MG63 (cell line): Measurements from ENCODE around the gene ELMOD3. TPM values are rescaled to one million over a fixed set of nuclear protein-coding genes. Genes with fewer than 3 reads are reported as not detected.
A peak's percentile ranks its signal among the peaks of the same experiment; 100 is the strongest.
"Not testable (repeated sequence)": the region's sequence is repeated elsewhere in the genome, so short reads cannot be mapped to it uniquely, and the experiment has no call there.

ENCODE experiments used
- DNase-seq: peaks from one replicate; pipeline ENCODE4 v3.0.0-alpha.2; 2020
- H3K27me3 ChIP-seq: fragments of 250-450 bp; sonication (Bioruptor Pico); 2 replicates; pipeline ENCODE4 v1.5.1; 2020; ENCODE audit warnings: mild to moderate bottlenecking, moderate library complexity
- H3K36me3 ChIP-seq: fragments of 250-450 bp; sonication (Bioruptor Pico); 2 replicates; pipeline ENCODE4 v1.5.1; 2020; ENCODE audit warnings: mild to moderate bottlenecking, moderate library complexity
- H3K4me3 ChIP-seq: fragments of 250-450 bp; sonication (Bioruptor Pico); 2 replicates; pipeline ENCODE4 v1.5.1; 2020; ENCODE audit warnings: mild to moderate bottlenecking, moderate library complexity
- H3K9me3 ChIP-seq: fragments of 250-450 bp; sonication (Bioruptor Pico); 2 replicates; pipeline ENCODE4 v1.5.1; 2020; ENCODE audit warnings: mild to moderate bottlenecking, moderate library complexity
- total RNA-seq: library from RNA; depleted of rRNA; stranded (reverse); fragments of >200 nt; shearing (Covaris generic); gene quantifications from 2 replicates; pipeline ENCODE4 v1.2.3, GENCODE V29; 2014; ENCODE audit warnings: low replicate concordance

ELMOD3 gene
- total RNA-seq, 1 experiment from 2014 or later, result 25.3 TPM

DNA sequence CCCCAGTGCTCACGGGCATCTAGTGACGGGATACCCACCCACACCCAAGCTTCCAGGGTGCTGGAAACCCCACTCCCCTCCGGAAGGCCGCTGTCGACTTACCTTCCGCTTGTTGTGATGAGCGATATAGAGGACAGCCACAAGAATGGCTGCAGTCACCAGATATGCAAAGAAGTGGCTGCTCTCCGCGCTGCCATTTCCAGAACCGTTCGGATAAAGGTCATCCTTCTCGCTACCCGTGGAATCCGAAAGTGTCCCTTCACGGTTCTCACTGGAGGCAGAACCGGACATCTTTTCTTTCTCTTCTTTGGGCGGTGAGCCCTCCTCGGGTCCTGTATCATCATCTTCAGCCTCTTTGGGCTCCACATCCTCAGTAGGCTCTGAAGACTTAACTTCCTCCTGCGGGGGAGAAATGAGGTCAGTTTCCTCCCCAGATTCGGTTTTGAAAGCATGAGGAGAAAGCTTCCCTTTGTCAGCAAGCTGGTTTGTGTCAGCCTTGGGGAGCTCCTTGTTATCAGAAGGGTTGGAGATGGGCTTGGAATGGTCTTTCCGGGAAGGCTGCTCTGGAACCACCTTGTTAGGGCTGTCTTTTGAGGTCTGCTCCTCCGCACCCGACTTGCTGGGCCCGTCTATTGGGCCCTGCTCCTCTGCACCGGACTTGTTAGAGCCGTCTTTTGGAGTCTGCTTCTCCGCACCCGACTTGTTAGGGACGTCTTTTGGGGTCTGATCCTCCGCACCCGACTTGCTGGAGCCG, 28.0 kb upstream of the ELMOD3 start:
- no peak for DNase-seq
- peaks cover 55% of the 10 kb centered on the region for H3K36me3 ChIP-seq

DNA sequence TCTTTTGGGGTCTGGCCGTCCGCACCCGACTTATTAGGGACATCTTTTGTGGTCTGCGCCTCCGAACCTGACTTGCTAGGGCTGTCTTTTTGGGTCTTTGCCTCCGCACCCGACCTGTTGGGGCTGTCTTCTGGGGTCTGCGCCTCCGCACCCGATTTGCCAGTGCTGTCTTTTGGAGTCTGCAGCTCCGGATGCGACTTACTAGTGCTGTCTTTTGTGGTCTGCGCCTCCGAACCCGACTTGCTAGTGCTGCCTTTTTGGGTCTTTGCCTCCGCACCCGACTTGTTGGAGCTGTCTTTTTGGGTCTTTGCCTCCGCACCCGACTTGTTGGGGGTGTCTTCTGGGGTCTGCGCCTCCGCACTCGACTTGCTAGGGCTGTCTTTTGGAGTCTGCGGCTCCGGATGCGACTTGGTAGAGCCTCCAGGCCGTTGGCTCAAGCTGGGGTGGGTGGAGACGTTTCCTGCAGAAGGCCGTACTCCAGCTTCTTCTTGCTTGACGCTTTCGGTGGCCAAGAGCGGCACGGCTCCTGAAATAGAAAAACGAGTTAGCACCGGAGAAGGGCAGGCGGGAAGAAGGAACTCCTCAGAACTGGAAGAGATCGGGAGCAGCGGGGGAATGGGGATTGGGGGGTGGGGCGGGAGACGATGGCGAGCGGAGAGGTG, 27.3 kb upstream of the ELMOD3 start:
- H3K36me3 ChIP-seq, result peaks cover 48% of the 10 kb centered on the region
- peak; percentile 39 for DNase-seq
- H3K9me3 ChIP-seq, result no peaks in the 10 kb centered on the region
- peak overlapping the region; percentile 64 for H3K4me3 ChIP-seq
- H3K27me3 ChIP-seq, result no peaks in the 10 kb centered on the region

More for the DNA sequence above, 28.0 kb upstream of the ELMOD3 start:
- no peaks in the 10 kb centered on the region for H3K9me3 ChIP-seq
- peak overlapping the region; percentile 64 for H3K4me3 ChIP-seq
- no peaks in the 10 kb centered on the region for H3K27me3 ChIP-seq

DNA sequence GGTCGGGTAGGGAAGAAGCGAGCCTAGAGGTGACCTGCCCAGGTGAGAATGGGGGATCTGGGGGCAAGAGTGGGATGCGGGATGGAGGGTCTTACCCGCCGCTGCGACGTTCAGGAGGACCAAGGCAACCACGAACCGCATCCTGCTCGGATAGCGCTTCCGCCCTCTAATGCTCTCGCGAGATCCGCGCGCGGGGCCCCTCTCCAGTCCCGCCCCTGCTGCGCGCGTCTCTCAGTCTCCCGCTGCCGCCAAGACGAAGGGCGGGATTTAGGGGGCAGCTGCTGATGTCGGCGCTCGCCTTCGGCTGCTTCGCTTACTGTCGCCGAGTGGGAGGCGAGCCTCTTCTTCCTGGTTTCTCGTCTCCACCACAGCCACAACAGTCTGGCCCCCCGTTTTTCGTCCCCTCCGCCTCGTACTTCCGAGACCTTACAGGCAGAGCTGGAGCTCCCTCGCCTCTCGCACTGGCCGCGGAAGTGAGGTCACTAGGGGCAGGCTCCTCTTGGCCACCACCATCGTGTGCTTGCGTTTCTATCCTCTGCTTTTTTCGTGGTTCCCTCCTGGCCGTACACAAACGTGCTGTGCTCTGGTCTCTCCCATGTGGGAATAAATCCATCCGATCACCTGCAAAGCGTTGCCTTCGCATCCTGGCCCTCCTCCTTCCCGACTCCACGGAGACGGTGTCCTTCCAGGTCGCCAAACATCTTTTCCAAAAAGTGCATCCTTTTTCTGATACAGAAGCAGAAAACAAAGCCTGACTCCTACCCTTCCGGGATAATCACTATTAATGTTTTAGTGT, 26.5 kb upstream of the ELMOD3 start, which contains the start of gene TGOLN2:
Gene TGOLN2 (minus strand): TSS at position 168 of the 796 bp plus-strand sequence. CDS start 27 bp downstream, at position 141.
- peaks cover 42% of the 10 kb centered on the region for H3K36me3 ChIP-seq
- peak; percentile 90 for DNase-seq
- peak within 1 kb of the TSS; percentile 64 for H3K4me3 ChIP-seq
- no peaks in the 10 kb centered on the region for H3K9me3 ChIP-seq
- no peaks in the 10 kb centered on the region for H3K27me3 ChIP-seq

DNA sequence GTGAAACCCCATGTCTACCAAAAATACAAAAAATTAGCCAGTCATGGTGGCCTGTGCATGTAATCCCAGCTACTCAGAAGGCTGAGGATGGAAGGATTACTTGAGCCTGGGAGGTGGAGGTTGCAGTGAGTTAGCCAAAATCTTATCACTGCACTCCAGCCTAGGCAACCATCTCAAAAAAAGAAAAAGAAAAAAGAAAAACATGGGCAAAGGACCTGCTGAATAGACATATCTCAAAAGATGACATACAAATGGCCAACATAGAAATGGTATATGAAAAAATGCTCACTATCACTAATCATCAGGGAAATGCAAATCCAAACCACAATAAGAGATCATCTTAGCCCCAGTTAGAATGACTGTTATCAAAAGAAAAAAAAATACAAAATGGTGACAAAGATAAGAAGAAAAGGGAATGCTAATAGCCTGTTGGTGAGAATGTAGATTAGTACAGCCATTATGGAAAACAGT, 25.4 kb upstream of the ELMOD3 start:
- no peak for DNase-seq
- Histone ChIP-seq H3K27me3 (no peaks in the 10 kb centered on the region), H3K36me3 (peaks cover 30% of the 10 kb centered on the region), H3K9me3 (no peaks in the 10 kb centered on the region), H3K4me3 (no peak overlapping the region)

DNA sequence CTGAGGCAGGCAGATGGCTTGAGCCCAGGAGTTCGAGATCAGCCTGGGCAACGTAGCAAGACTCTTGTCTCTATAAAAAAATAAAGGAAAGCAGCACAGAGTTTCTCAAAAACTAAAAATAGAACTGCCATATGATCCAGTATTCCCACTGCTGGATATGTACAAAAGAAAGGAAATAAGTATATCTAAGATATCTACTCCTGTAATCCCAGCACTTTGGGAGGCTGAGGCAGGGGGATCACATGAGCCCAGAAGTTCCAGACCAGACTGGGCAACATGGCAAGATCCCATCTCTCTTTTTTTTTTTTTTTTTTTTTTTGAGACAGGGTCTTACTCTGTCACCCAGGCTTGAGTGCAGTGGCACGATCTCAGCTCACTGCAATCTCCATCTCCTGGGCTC, 24.9 kb upstream of the ELMOD3 start:
- peaks cover 25% of the 10 kb centered on the region for H3K36me3 ChIP-seq
- not testable (repeated sequence) for DNase-seq, H3K4me3 ChIP-seq, H3K9me3 ChIP-seq, H3K27me3 ChIP-seq

DNA sequence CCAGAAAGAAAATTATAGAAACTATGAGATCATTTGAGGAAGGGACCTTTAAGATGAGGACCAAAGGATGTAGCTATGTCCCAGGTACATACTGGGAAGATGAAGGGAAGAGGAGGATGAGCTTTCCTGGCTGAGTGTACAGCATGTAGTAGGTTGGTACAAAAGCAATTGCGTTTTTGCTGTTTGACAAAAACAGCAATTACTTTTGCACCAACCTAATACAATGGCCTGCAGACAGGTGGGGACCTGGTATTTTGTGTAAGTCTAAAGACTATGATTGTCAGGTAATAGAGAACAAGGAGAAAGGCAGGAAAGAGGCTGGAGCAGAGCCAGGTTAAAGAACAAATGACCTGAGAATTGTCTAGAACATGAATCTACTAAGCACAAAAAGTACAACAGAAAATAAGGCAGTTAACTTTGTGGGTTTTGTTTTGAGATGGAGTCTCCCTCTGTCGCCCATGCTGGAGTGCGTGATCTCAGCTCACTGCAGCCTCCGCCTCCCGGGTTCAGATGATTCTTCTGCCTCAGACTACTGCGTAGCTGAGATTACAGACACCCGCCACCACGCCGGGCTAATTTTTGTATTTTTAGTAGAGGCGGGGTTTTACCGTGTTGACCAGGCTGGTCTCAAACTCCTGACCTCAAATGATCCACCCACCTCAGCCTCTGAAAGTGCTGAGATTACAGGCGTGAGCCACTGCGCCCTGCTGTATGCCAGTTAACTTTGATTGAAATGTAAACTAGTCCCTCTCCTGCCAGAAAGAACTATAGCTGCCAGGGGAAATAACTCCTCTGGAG, 23.5 kb upstream of the ELMOD3 start:
- Histone ChIP-seq H3K9me3 (no peaks in the 10 kb centered on the region), H3K27me3 (no peaks in the 10 kb centered on the region), H3K4me3 (no peak overlapping the region), H3K36me3 (peaks cover 12% of the 10 kb centered on the region)
- no peak for DNase-seq

DNA sequence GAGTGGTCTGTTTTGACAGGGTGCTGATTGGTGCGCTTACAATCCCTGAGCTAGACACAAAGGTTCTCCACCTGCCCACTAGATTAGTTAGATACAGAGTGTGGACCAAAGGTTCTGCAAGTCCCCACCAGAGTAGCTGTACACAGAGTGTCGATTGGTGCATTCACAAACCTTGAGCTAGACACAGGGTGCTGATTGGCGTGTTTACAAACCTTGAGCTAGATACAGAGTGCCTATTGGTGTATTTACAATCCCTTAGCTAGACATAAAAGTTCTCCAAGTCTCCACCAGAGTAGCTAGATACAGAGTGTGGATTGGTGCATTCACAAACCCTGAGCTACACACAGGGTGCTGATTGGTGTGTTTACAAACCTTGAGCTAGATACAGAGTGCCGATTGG, 20.7 kb upstream of the ELMOD3 start:
- not testable (repeated sequence) for H3K27me3 ChIP-seq, H3K9me3 ChIP-seq, DNase-seq, H3K36me3 ChIP-seq, H3K4me3 ChIP-seq

DNA sequence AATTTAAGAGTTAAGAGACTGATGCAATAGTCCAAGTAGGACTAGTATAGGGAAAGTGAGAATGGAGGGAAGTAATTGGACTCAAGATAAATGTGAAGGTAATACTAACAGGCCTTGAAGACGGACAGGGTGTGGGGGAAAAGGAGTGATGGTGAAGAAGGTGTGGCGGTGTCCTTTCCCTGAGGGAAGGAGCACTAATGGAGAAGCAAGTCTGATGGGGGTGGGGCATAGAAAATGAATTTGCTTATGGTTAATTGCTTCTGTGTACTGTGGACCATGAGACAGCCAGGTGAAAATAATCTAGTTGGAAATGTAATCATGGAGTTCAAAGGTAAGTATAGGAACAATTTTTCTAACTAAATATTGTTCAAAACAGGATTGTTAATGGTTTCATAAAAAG, 19.6 kb upstream of the ELMOD3 start:
- Histone ChIP-seq H3K27me3 (0 out of 2 replicates have a peak, but pooled peaks cover 2% of the 10 kb centered on the region), H3K36me3 (no peaks in the 10 kb centered on the region), H3K4me3 (no peak overlapping the region), H3K9me3 (no peaks in the 10 kb centered on the region)
- no peak for DNase-seq

DNA sequence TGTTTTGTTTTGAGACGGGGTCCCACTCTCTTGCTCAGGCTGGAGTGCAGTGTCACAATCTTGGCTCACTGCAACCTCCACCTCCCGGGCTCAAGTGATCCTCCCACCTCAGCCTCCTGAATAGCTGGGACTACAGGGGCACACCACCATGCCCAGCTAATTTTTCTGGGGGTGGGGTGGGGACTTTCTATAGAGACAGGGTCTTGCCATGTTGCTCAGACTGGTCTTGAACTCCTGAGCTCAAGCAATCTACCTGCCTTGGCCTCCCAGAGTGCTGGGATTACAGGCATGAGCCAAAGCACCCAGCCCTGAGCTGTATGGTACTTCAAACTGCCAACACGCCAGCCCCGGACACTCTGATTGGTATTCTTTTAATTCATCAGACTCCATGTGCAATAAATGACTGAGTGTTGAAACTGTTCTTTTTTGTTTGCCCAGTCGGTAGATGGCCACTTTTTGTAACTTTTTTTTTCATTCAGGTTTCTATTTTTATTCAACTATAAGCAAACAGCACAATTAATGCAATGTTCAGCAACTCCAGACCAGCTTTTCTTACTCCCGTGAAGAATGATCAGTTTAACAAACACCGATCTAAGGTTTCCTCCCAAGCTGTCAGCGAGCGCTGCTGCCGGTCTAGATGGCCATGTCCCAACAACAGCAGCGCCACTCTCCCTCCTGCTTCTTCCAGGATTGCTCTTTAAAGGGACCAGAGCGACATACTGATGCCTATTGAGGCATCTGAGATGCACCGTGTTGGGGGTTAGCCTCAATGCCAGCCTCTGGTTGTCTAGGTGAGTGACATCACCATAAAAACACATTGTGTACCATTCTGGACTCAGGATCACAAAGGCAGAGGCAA, 14.3 kb upstream of the ELMOD3 start:
- H3K9me3 ChIP-seq, result no peaks in the 10 kb centered on the region
- peaks cover 6% of the 10 kb centered on the region; the same call in 1 of the 2 replicates for H3K36me3 ChIP-seq
- H3K27me3 ChIP-seq, result 0 out of 2 replicates have a peak, but pooled peaks cover 2% of the 10 kb centered on the region
- no peak for DNase-seq
- no peak overlapping the region for H3K4me3 ChIP-seq

DNA sequence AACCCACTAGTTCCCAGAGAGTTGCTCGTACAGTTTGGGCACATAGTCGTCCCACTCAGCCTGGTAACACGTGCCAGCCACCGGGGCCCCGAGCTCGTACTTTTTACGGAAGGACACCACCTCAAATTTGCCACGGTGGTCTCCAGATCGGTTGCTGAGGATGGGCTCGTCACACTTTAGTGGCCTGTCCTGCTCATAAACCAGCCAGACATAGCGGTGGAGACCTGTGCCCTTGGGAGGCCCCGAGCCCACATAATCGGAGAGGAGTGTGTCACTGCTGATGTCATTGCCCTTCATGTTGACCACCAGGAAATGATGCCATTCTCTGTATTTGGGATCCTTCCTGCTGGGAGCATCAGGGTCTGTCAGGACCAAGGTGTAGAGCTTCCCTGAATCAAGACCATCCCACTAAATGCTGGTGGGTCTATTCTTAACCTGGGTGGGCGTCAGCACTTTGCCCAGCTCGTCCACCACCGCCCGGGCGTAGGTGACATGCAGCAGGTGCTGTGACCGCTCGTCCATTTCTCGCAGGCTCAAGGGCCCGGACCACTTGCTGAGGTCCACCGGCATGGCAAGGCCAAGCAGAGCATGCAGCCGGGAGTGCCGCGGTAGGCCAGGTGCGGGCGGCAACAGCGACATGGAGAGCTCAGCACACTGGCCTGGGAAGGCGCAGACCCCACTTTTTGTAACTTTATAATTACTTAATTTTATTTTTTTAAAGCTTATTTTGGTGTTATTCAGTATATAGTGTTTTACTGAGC, 13.1 kb upstream of the ELMOD3 start:
- no peaks in the 10 kb centered on the region for H3K9me3 ChIP-seq
- DNase-seq, result no peak
- peaks cover 10% of the 10 kb centered on the region; the same call in 1 of the 2 replicates for H3K36me3 ChIP-seq
- H3K4me3 ChIP-seq, result no peak overlapping the region
- 0 out of 2 replicates have a peak, but pooled peaks cover 2% of the 10 kb centered on the region for H3K27me3 ChIP-seq

DNA sequence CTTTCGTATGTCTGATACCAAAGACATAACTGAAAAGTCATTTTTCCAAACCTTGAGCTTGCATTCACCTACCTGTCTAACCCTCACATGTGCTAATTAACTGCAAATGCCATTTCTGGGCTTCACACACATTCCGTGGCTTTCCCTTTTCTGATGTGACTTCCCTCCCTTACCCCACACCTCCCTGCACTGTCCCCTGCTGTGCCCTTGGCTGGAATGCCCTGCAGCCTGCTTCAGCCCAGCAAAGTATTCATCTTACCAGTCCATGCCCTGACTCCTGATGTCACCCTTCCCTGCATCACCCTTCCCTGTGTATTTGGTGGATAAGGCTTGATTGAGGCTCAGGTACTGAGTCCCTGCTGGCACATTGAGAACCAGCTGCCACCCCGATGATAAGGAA, 12.4 kb upstream of the ELMOD3 start:
- 0 out of 2 replicates have a peak, but pooled peaks cover 2% of the 10 kb centered on the region for H3K27me3 ChIP-seq
- no peaks in the 10 kb centered on the region for H3K9me3 ChIP-seq
- DNase-seq, result no peak
- H3K36me3 ChIP-seq, result peaks cover 14% of the 10 kb centered on the region; the same call in 1 of the 2 replicates
- no peak overlapping the region for H3K4me3 ChIP-seq

DNA sequence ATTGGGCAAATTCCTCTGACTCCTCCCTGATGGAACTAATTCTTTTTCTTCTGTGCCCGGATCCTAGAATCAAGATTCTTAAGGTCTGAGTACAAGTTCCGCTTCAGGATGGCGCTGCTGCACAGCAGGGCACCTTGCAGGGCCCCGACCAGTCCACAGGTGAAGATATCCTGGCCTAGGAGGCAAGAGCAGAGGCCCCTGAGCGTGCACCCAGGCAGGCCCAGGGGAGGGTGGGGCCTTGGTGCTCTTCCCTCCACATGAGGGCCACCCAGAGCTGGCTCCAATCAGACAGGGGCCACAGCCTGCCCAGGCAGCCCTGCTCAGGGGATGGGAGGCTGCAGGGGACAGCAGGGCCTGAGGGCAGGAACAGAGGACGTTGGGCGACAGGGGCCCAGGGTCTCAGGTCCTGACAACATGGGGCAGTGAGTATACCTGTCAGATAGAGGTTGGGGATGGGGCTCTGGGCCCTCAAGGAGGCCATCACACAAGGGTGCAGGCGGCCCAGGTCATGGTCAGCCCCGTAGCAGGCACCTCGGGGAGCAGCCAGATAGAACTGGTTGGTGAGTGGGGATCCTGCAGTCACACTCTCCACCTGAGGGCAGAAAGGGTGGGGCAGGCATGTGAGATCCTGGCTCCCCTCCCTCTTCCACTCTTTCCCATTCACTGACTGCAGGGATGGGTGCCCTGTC, 11.2 kb upstream of the ELMOD3 start:
- H3K36me3 ChIP-seq, result peaks cover 15% of the 10 kb centered on the region
- not testable (repeated sequence) for H3K4me3 ChIP-seq, H3K27me3 ChIP-seq, H3K9me3 ChIP-seq, DNase-seq

DNA sequence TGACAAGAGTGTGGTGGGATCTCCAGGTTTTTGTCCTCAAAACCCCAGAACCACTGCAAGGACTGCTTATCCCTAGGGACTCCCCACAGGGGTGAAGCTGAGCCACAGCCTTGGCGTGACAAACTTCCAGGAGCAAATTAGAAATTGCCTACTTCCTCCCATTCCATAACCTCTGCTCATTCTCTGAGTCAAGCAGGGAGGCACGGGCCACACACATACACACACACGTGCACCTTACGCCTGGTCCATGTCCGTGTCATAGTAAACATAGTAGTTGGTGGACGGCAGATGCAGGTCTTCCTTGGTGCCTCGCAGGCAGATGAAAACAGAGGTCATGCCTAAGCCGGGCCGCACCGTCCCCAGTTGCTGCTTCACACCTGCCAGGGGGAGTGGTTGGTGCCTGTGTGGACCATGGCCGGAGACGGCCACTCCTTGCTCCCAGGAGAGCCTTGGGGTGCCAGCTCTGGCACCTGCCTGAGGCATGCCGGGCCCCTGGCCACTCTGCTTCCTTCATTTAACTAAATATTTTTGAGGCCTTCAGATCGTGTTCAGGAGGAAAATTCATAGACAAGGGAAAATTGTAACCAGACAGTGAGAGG, 10.1 kb upstream of the ELMOD3 start:
- DNase-seq, result no peak
- H3K9me3 ChIP-seq, result no peaks in the 10 kb centered on the region
- no peaks in the 10 kb centered on the region for H3K27me3 ChIP-seq
- peaks cover 19% of the 10 kb centered on the region for H3K36me3 ChIP-seq
- H3K4me3 ChIP-seq, result no peak overlapping the region

DNA sequence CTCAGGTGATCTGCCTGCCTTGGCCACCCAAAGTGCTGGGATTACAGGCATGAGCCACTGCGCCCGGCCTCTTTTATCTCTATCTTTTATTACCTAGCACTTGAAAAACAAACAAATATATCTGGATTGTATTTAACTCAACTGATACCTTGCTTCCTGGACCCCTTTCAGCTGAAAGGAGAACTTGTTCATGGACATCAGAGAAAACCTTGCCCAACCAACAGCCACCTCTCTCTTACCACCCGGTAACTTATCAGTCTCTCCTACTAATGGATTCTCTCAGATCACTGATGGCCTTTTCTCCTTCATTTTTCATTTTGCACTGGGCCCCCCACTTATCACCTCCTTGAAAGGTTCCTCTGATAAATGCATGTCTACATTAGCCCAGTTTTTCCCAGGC, 7.0 kb upstream of the ELMOD3 start:
- no peak for DNase-seq
- H3K9me3 ChIP-seq, result no peaks in the 10 kb centered on the region
- peaks cover 37% of the 10 kb centered on the region for H3K36me3 ChIP-seq
- H3K4me3 ChIP-seq, result no peak overlapping the region
- no peaks in the 10 kb centered on the region for H3K27me3 ChIP-seq
